T-helper 17 cell (primary cell): ENCODE measurements around the gene OSM. TPM values are rescaled to one million over a fixed set of nuclear protein-coding genes. Genes with fewer than 3 reads are reported as not detected.
A peak's percentile ranks its signal among the peaks of the same experiment; 100 is the strongest.

Experiments
- ATAC-seq: fragments of 150-1000 bp; cut with Tn5 transposase; 2 replicates; pipeline ENCODE4 v1.10.0; 2021; ENCODE audit warnings: mild to moderate bottlenecking, moderate library complexity
- DNase-seq, 3 donors: peaks; one replicate each; pipeline versions ENCODE4 v3.0.0 to v3.0.0-alpha.2; 2020 to 2021
- H3K9me3 ChIP-seq: one replicate; pipeline ENCODE4 v1.7.0; 2013; ENCODE audit warnings: low read length, mild to moderate bottlenecking; ENCODE audit not compliant: control insufficient read depth, poor library complexity, severe bottlenecking
- H3K27ac Mint-ChIP-seq: one replicate; pipeline ENCODE4 v1.8.0; 2022; ENCODE audit warnings: mild to moderate bottlenecking, moderate library complexity, mixed read lengths
- H3K27me3 Mint-ChIP-seq: one replicate; pipeline ENCODE4 v1.8.0; 2022; ENCODE audit warnings: mixed read lengths
- H3K36me3 Mint-ChIP-seq: one replicate; pipeline ENCODE4 v1.8.0; 2022; ENCODE audit warnings: low read depth, mixed read lengths
- H3K4me1 Mint-ChIP-seq: one replicate; pipeline ENCODE4 v1.8.0; 2022; ENCODE audit warnings: mild to moderate bottlenecking, mixed read lengths
- H3K4me3 Mint-ChIP-seq: one replicate; pipeline ENCODE4 v1.8.0; 2022; ENCODE audit warnings: mild to moderate bottlenecking, moderate library complexity, mixed read lengths
- total RNA-seq, 4 donors: library from RNA in 2 of 4; stranded (reverse) in 2 of 4; gene quantifications; one replicate each; pipeline ENCODE4 v1.2.3 and lab custom pipeline; 2022 to 2026

Gene OSM
- total RNA-seq, 2 donors from 2014 or later: 29.1 to 35.2 TPM

DNA sequence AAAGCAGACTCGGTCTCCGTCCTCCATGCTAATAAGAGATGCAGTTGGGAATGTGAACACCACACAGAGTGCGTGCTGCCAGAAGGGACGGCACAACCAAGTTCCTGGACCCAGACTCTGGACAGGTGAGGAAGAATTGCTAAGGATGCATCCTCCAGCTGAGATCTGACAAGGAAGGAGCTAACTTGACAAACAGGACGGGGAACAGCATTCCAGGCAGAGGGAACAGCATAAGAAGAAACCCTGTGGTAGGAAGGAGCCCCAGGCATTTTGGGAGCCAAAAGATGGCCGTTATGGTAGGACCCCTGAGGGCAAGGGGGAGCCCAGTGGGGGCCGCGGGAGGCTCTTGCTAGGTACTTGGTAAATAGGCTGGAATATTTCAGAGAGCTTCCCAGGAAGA lies 6.0 kb downstream of the OSM start:
- H3K27ac Mint-ChIP-seq: no peak overlapping the region
- no peaks in the 10 kb centered on the region for H3K36me3 Mint-ChIP-seq
- peaks cover 39% of the 10 kb centered on the region for H3K4me1 Mint-ChIP-seq
- H3K9me3 ChIP-seq: no peaks in the 10 kb centered on the region
- no peak for DNase-seq
- no peak overlapping the region for H3K4me3 Mint-ChIP-seq
- ATAC-seq: no peak
- no peaks in the 10 kb centered on the region for H3K27me3 Mint-ChIP-seq

DNA sequence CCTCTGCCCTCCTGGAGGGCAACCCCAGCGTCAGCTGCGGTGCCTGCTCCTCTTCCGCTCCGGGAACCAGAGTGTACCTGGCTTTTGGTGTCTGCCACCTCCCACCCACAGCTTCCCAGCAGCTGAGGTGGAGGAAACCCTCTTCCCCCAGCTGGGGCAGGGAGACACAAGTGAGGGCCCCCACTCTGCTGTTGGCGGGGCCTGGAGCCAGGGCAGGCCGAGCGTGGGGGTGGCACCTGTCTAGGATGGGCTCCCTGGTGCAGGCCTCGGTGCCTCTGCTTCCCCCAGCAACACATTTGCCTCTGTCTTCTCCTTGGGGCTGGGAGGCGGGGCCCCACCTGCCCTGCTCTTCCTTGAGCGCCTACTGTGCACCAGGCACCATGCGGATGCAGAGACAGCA lies 6.4 kb downstream of the OSM start:
- peaks cover 37% of the 10 kb centered on the region for H3K4me1 Mint-ChIP-seq
- H3K27me3 Mint-ChIP-seq: no peaks in the 10 kb centered on the region
- no peak overlapping the region for H3K27ac Mint-ChIP-seq
- H3K4me3 Mint-ChIP-seq: no peak overlapping the region
- DNase-seq (no peak), ATAC-seq (no peak)
- H3K9me3 ChIP-seq: no peaks in the 10 kb centered on the region
- H3K36me3 Mint-ChIP-seq: no peaks in the 10 kb centered on the region

DNA sequence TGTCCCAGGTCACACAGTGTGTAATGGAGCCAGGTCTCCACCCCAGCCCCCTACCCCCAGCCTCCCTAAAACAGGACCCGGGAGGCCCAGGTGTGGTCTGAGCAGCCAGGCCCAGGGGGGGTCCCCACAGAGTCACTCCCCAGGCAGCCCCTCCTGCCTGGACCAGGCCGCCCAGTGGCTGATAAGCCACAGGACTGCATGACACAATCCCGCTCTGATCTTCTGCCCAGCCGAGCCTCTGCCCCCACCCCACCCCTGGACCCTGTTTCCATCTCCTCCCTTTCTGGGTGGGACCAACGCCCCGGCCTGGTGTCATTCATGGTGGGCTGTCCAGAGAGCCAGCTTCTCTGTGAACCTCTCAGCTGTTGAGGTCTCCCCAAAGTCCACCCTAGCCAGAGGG lies 12.3 kb downstream of the OSM start:
- Mint-ChIP-seq H3K36me3 (no peaks in the 10 kb centered on the region), H3K27ac (no peak overlapping the region), H3K27me3 (no peaks in the 10 kb centered on the region), H3K4me3 (no peak overlapping the region), H3K4me1 (peaks cover 14% of the 10 kb centered on the region)
- no peak for ATAC-seq
- H3K9me3 ChIP-seq: no peaks in the 10 kb centered on the region
- no peak for DNase-seq

DNA sequence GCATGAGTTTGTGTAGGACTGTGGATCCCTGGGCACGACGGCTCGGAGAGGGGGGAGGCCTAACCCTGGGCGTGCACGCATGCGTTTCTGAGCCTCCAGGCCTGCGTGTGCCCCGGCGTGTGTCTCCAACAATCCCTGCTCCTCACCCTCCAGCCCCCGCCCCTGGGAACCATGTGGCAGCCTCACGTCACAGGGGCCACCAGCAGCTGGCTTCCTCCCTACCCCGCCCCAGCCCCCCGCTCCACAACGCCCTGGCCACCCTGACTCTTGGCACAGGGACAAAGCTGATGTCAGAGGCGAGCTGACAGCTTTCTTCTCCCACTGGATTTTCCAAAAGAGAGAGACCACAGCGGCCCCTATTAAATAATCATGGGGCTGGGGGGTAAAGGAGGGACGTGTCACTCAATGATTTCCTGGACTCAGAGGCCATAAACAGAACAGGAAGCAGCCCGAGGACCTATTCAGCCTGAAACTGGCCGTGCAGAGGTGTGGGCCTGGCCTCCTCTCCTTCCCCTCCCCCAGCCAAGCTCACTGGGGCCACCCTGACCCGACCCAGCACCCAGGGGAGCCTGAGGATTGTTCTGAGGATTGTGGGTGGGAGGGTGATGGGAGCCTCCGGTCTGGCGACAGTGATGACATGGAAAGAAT lies 13.3 kb downstream of the OSM start:
- DNase-seq (no peak), ATAC-seq (no peak)
- no peak overlapping the region for H3K27ac Mint-ChIP-seq
- no peak overlapping the region for H3K4me3 Mint-ChIP-seq
- peaks cover 18% of the 10 kb centered on the region for H3K4me1 Mint-ChIP-seq
- peaks cover under 1% of the 10 kb centered on the region for H3K36me3 Mint-ChIP-seq
- H3K9me3 ChIP-seq: no peaks in the 10 kb centered on the region
- no peaks in the 10 kb centered on the region for H3K27me3 Mint-ChIP-seq

DNA sequence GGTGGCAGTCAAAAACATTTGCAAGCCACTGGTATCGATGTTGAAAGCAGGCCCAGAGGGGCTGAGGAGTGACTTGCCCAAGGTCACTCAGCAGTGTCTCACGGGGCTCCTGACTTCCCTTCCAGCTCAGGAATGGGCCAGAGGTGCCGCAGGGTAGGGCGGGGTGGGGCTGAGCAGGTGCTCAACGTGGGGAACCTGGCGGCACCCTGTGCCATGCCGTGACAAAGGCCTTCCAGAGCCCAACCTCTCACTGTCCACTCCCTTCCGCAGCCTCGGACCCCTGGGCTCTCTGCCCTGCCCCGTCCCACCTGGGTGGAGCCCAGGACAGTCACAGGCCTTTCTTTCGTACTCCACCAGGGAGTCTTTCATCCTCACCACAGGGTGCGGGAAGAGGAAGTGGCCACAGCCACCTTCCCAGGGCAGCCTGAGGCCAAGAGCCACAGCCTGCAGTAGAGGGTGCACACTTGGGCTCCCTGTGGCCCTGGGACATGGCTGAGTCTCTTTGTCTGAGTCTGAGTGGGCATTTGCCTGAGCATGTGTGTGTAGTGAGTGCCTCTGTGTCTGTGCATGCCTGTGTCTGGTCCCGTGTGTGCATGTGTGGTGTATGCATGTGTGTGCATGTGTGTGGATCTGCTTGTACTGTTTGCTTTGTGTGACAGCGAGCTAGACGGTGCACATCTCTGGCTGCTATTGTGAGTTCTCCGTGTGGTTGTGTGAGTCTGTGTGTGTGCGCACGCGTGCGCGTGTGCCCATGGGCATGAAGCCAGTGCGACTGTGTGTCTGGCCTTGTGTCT lies 14.0 kb downstream of the OSM start:
- H3K9me3 ChIP-seq: no peaks in the 10 kb centered on the region
- Mint-ChIP-seq H3K4me3 (no peak overlapping the region), H3K36me3 (peaks cover 4% of the 10 kb centered on the region), H3K27me3 (no peaks in the 10 kb centered on the region), H3K27ac (peak overlapping the region; percentile 37), H3K4me1 (peaks cover 19% of the 10 kb centered on the region)
- DNase-seq: no peak
- no peak for ATAC-seq

DNA sequence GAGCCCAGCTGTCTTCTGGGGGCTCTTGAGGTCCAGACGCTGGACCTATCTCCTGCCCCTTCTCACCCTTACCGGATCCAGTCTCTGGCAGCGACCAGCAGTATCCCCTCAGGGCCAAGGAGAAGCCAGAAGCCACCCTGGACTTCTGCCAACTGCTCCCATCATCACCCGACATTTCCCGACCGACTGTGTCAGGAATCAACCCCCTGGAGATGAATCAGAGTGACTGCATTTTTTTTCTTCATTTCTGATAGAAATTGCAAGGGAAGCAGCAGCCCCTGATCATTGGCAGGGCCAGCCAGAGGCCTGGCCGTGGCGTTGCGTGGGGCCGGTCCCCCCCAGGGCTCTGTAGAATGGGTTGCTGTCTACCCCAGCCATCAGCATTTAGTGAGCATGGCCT lies 14.9 kb downstream of the OSM start:
- H3K27ac Mint-ChIP-seq: no peak overlapping the region

DNA sequence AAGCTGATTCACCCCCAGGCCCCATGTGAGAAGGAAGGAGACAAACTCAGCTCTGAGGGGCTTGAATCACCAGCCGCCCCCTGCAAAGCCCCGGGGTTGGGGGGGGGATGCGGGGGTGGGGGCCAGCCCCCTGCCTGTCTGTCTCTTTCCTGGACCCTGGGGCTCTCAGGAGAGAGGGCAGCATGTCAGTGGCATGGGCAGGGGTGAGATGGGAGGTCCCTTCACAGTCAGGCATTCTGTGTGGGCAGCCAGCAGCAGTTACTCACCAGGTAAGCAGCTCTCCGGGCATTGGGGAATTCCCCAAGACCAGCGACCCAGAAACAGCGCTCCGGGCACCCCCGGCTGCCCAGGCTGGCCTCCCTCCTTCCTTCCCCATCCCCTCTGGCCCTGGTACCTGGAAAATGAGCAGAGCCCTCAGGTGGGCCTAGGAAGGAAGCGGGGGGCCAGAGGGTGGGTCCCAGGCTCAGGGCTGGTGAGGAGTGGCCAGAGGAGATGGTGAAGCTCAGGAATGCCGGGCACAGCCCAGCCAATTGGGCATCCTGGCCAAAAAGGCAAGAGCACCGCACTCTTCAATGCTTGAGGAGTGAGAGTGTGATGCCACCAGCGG lies 15.9 kb downstream of the OSM start:
- DNase-seq (no peak), ATAC-seq (no peak)
- H3K9me3 ChIP-seq: no peaks in the 10 kb centered on the region
- Mint-ChIP-seq H3K4me1 (peaks cover 26% of the 10 kb centered on the region), H3K27ac (no peak overlapping the region), H3K27me3 (no peaks in the 10 kb centered on the region), H3K4me3 (no peak overlapping the region), H3K36me3 (peaks cover 4% of the 10 kb centered on the region)

More for the DNA sequence above, 14.9 kb downstream of the OSM start:
- no peaks in the 10 kb centered on the region for H3K27me3 Mint-ChIP-seq
- H3K9me3 ChIP-seq: no peaks in the 10 kb centered on the region
- H3K4me1 Mint-ChIP-seq: peaks cover 21% of the 10 kb centered on the region
- DNase-seq (no peak), ATAC-seq (no peak)
- peaks cover 4% of the 10 kb centered on the region for H3K36me3 Mint-ChIP-seq
- H3K4me3 Mint-ChIP-seq: no peak overlapping the region

DNA sequence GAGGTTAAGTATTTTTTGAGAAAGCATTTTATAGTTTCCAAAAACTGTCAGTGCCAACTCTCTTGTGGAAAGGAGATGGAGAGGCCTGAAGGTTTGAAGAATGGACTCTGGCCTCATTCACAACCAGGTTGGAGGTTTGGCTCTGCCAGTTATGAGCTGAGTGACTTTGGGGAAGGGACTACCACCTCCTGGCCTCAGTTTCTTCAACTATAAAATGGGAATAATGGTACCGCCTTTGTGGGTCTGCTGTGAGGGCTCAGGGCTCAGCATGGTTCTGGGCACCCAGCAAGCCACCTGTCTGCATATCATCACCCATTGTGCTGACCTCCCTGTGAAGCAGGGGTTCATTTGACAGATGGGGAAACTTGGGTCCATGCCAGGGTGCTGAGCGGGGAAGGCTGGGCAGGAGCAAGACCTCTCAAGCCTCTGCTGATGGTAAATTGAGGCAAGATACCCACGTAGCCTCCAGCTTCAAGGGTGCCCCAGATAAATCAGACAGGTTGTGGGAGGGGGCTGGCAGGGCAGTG lies 16.5 kb downstream of the OSM start:
- Mint-ChIP-seq H3K4me3 (no peak overlapping the region), H3K27me3 (no peaks in the 10 kb centered on the region), H3K36me3 (peaks cover 6% of the 10 kb centered on the region), H3K4me1 (peaks cover 31% of the 10 kb centered on the region), H3K27ac (no peak overlapping the region)
- H3K9me3 ChIP-seq: no peaks in the 10 kb centered on the region
- DNase-seq (no peak), ATAC-seq (no peak)

DNA sequence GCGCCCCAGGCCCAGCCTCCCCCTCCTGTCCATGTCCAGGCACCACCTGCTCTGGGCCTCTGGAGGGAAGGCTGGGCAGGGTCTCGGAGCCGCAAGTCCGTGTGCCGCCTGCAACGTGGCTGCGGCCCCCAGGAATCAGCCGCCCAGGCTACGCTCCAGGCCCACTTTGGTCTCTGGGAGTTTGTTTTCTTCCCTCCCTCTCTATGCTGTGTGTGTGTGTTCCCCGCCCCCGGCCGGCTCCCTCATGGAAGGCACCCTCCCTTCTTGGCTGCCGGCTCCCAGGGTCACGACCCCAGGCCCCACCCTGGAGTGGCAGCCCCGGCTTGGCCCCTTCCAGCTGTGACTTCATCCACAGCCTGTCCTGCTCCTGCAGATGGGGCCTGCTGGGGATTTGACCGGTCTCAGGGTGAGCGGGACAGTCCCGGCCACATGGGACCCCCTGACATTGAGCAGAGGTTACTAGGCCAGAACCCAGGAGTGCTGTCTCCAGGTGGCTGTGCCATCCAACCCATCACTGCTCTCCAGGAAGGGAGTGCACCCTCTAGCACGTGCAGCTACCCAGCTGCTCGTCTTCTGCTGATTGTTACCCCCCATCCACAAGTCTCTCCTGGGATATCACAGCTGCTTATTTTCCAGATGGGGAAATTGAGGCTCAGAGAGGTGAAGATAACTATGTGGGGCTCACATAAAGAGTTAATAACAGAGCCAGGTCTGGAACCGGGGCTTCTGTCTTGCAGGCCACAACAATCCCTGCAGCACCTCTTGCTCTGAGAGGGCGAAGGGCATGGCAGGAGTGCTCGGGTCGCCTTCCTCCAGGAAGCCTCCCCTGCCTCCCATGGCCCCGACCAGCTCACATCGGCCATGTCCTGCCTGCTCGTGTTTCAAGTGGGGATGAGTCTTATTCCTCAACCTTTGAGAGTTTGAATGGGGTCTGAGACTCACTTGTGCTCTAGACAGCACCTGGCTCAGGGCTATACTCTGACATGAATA lies 17.3 kb downstream of the OSM start:
- no peaks in the 10 kb centered on the region for H3K9me3 ChIP-seq
- Mint-ChIP-seq H3K4me1 (peaks cover 39% of the 10 kb centered on the region), H3K27me3 (no peaks in the 10 kb centered on the region), H3K36me3 (peaks cover 6% of the 10 kb centered on the region), H3K27ac (no peak overlapping the region), H3K4me3 (no peak overlapping the region)
- DNase-seq: no peak
- no peak for ATAC-seq

DNA sequence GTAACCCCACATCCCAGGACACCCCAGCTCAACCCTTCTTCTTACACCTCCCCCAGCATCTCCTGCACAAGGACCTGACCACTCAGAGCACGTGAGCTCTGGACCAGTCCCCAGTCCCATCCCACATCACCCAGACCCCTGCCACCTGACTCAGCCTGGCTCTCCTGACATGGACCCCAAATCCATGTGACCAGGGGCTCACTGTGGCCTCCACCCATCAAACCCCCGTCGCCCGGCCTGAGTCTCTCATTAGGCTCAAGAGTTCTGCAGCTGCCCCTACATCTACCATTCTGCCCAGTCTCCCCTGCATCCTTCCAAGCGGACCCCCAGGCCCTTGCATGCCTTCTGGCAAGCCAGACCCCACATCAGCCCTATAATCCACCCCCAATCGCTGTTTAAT lies 18.2 kb downstream of the OSM start:
- H3K9me3 ChIP-seq: no peaks in the 10 kb centered on the region
- no peaks in the 10 kb centered on the region for H3K27me3 Mint-ChIP-seq
- peaks cover 6% of the 10 kb centered on the region for H3K36me3 Mint-ChIP-seq
- peak overlapping the region; percentile 71 for H3K4me3 Mint-ChIP-seq
- ATAC-seq: no peak
- peaks cover 47% of the 10 kb centered on the region for H3K4me1 Mint-ChIP-seq
- peak overlapping the region; percentile 24 for H3K27ac Mint-ChIP-seq
- no peak for DNase-seq

DNA sequence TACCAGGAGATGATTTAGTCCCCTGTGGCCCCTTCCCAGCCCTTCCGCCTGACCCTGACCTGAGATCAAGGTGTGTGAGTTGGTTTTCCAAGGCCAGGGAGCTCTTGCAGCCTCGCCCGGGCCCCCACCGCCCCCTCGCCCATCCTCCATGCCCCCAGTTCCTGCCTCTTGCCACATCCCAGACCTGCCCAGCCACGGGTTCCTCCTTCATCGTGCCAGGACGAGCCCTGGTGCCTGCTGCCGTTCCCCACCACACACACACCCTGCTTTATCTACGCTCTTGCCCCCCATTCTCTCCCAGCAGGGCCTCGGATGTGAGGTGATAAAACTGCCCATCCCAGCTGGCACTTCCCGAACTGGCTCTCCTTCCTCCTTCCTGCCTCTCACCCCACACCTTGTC lies 18.7 kb downstream of the OSM start:
- no peak for DNase-seq
- ATAC-seq: no peak
- Mint-ChIP-seq H3K4me1 (peaks cover 48% of the 10 kb centered on the region), H3K36me3 (peaks cover 6% of the 10 kb centered on the region), H3K27me3 (no peaks in the 10 kb centered on the region), H3K27ac (peak overlapping the region; percentile 27), H3K4me3 (peak overlapping the region; percentile 71)
- no peaks in the 10 kb centered on the region for H3K9me3 ChIP-seq

DNA sequence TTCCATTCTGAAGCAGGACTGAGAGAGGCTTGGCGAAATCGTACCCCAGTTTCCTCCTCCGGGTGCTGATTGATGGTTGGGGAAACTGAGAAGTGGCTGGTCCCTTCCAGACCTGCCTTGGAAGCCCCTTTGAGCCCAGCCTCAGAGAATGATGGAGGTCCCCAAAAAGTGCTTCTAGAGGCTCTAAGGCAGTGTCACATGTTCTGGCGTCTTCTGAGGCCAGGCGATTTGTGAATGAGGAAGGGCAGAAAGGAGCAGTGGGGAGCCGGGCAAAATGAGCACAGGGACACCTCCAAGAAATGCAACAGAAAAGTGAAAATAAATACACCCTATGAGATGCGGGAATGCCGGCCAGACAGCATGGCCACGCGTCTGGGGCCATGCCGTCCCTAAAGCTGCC lies 19.1 kb downstream of the OSM start:
- DNase-seq (no peak), ATAC-seq (no peak)
- no peaks in the 10 kb centered on the region for H3K27me3 Mint-ChIP-seq
- H3K4me3 Mint-ChIP-seq: no peak overlapping the region
- H3K27ac Mint-ChIP-seq: peak overlapping the region; percentile 27
- H3K36me3 Mint-ChIP-seq: peaks cover 6% of the 10 kb centered on the region
- H3K4me1 Mint-ChIP-seq: peaks cover 46% of the 10 kb centered on the region
- H3K9me3 ChIP-seq: no peaks in the 10 kb centered on the region
